ENCODE data around the gene RBM17.

GRCh38 chr10:6162589-6163356 lies 73.9 kb downstream of the RBM17 start:
- TF ChIP-seq CTCF (IDR thresholded peaks at IDR 0.05) (no peak), POLR2A (IDR thresholded peaks at IDR 0.05) (no peak)
